ENCODE measurements around the gene KCNK1. TPM values are rescaled to one million over a fixed set of nuclear protein-coding genes. Genes with fewer than 3 reads are reported as not detected.
"Not testable (repeated sequence)": the region's sequence is repeated elsewhere in the genome, so short reads cannot be mapped to it uniquely, and the experiment has no call there.

The KCNK1 gene
- total RNA-seq, 4 donors from 2014 or later = 1.2 to 2.8 (median 1.7) TPM

GRCh38 chr1:233668725-233669294 is 54.9 kb downstream of the KCNK1 start:
- TF ChIP-seq POLR2AphosphoS5 (IDR thresholded peaks at IDR 0.05) (no peak), EP300 (IDR thresholded peaks at IDR 0.05) (no peak), CTCF (IDR thresholded peaks at IDR 0.05) (no peak), POLR2A (IDR thresholded peaks at IDR 0.05; ENCODE audit: low read depth) (no peak)
- Histone ChIP-seq H3K27me3 (no peaks in the 10 kb centered on the region), H3K9me3 (no peaks in the 10 kb centered on the region), H3K36me3 (peaks cover 0 to 7% (median 0%) of the 10 kb centered on the region in 4 donors), H3K4me1 (peaks cover 0 to under 1% (median 0%) of the 10 kb centered on the region in 4 donors), H3K27ac (replicated peaks in 1 of 4) (peak overlapping the region in 1 of 4 donors; percentile 22), H3K4me3 (no peak overlapping the region)
- DNase-seq (ENCODE audit: extremely low spot score) = no peak
- intact Hi-C loops (cut with DNase I) = no loop called here
- WGBS = 48% methylated on average over 7 of the region's 7 CpGs

- DNase-seq (ENCODE audit: extremely low spot score); H3K4me1 ChIP-seq; intact Hi-C loops (cut with DNase I); H3K27ac ChIP-seq (replicated peaks in 1 of 4); H3K9me3 ChIP-seq; H3K27me3 ChIP-seq; H3K4me3 ChIP-seq; H3K36me3 ChIP-seq: not testable (repeated sequence)
- WGBS = 97% methylated on average over 2 of the region's 2 CpGs
These were observed 56.5 kb downstream of the KCNK1 start for GRCh38 chr1:233670363-233670762.

- intact Hi-C loops (cut with DNase I) = no loop called here
- H3K36me3 ChIP-seq = peaks cover 0 to 7% (median 0%) of the 10 kb centered on the region in 4 donors
- WGBS = 89% methylated on average over 5 of the region's 5 CpGs
- no peaks in the 10 kb centered on the region for H3K27me3 ChIP-seq
- no peak for DNase-seq (ENCODE audit: extremely low spot score)
- no peak overlapping the region for H3K4me3 ChIP-seq
- no peak overlapping the region for H3K27ac ChIP-seq (replicated peaks in 1 of 4)
- no peaks in the 10 kb centered on the region for H3K9me3 ChIP-seq
- TF ChIP-seq POLR2A (IDR thresholded peaks at IDR 0.05; ENCODE audit: low read depth) (no peak), CTCF (IDR thresholded peaks at IDR 0.05) (no peak), POLR2AphosphoS5 (IDR thresholded peaks at IDR 0.05) (no peak), EP300 (IDR thresholded peaks at IDR 0.05) (no peak)
- H3K4me1 ChIP-seq = peaks cover 0 to 2% (median 0%) of the 10 kb centered on the region in 4 donors
These were observed 57.4 kb downstream of the KCNK1 start for GRCh38 chr1:233671286-233671685.

- H3K4me3 ChIP-seq = no peak overlapping the region
These were observed 58.8 kb downstream of the KCNK1 start for GRCh38 chr1:233672732-233673131.

More at GRCh38 chr1:233672732-233673131, 58.8 kb downstream of the KCNK1 start:
- Histone ChIP-seq H3K27me3 (no peaks in the 10 kb centered on the region), H3K4me1 (peaks cover 0 to 2% (median 0%) of the 10 kb centered on the region in 4 donors), H3K9me3 (no peaks in the 10 kb centered on the region), H3K36me3 (no peaks in the 10 kb centered on the region), H3K27ac (replicated peaks in 1 of 4) (no peak overlapping the region)
- DNase-seq (ENCODE audit: extremely low spot score) = no peak
- no peak for TF ChIP-seq POLR2A (IDR thresholded peaks at IDR 0.05; ENCODE audit: low read depth)
- no peak for TF ChIP-seq CTCF (IDR thresholded peaks at IDR 0.05)
- TF ChIP-seq EP300 (IDR thresholded peaks at IDR 0.05) = no peak
- no peak for TF ChIP-seq POLR2AphosphoS5 (IDR thresholded peaks at IDR 0.05)
- WGBS = 85% methylated on average over 3 of the region's 6 CpGs
- intact Hi-C loops (cut with DNase I) = no loop called here
